HT1080 (cell line): ENCODE data around the gene ALDH2. TPM values are rescaled to one million over a fixed set of nuclear protein-coding genes. Genes with fewer than 3 reads are reported as not detected.
"Not testable (repeated sequence)": the region's sequence is repeated elsewhere in the genome, so short reads cannot be mapped to it uniquely, and the experiment has no call there.

Source experiments
- DNase-seq: peaks from one replicate; pipeline ENCODE4 v3.0.0-alpha.2; 2015; ENCODE audit warnings: low read depth
- polyA plus RNA-seq, 2 experiments: library from polyadenylated mRNA; depleted of rRNA; stranded (reverse); fragments of >200 nt; gene quantifications; 2 replicates each; pipeline ENCODE4 v1.2.3, GENCODE V29; 2015
- total RNA-seq: library from RNA; depleted of rRNA; stranded (reverse); fragments of >200 nt; shearing (Covaris generic); gene quantifications from 2 replicates; pipeline ENCODE4 v1.2.3, GENCODE V29; 2014; rRNA removed

ALDH2 gene
- 31.7 and 41.3 TPM in 2 replicates for total RNA-seq
- 21.6 and 27.4 TPM in 2 replicates for polyA plus RNA-seq (2015; cell fraction: cytosol; rRNA removed)
- 30.8 and 31.9 TPM in 2 replicates for polyA plus RNA-seq (2015; cell fraction: nucleus; rRNA removed)

DNA sequence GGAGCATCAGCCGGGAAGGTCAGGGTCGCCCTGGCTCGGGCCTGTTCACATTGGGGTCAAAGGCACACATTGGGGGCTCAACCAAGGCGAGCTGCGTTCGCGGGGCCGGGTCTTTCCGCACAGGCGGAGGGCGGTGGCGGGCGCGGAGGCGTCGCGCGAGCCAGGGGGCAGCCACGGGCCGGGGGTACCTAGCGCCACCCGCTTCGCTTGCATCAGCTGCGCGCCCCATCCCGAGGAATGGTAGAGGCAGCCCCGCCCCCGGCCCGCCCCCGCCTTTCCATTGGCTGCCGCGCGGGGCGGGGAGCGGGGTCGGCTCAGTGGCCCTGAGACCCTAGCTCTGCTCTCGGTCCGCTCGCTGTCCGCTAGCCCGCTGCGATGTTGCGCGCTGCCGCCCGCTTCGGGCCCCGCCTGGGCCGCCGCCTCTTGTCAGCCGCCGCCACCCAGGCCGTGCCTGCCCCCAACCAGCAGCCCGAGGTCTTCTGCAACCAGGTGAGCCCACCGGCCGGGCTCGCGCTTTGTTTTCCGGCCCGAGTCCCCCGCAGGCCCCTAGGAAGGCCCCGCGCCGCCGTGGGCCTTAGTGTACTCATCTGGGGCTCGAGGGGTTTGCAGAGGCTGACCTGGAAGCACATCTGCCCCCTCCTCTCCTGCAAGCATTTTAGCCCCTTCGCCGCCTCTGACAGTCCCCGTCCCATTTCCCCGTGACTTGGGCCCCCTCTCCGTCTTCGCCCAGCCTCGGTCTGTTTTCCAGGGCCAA, at the start of gene ALDH2:
Gene ALDH2 (plus strand): TSS at position 326 of the 754 bp plus-strand sequence. CDS start 50 bp downstream, at position 376.
- DNase-seq, result peak; percentile 59

DNA sequence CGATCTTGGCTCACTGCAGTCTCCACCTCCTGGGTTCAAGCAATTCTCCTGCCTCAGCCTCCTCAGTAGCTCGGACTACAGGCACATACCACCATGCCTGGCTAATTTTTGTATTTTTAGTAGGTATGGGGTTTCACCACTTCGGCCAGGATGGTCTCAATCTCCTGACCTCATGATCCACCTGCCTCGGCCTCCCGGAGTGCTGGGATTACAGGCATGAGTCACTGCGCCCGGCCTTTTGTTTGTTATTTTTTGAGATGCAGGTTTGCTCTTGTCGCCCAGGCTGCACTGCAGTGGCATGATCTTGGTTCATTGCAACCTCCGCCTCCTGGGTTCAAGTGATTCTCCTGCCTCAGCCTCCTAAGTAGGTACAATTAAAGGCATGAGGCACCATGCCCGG, 47.4 kb upstream of the ALDH2 start:
- DNase-seq, result not testable (repeated sequence)

DNA sequence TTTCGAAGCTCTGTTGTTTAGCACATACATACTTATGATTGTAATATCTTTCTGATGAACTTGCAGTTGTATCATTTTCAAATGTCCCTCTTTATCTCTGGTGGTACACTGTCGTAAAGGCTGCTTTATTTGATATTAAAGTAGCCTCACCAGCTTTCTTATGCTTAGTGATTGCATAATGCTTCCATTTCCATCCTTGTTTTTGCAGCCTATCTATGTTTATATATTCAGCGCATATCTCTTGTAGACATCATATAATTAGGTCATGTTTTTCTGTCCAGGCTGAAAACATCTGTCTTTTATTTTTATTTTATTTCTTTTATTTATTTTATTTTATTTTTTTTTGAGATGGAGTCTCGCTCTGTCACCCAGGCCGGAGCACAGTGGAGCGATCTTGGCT, 46.3 kb upstream of the ALDH2 start:
- no peak for DNase-seq

DNA sequence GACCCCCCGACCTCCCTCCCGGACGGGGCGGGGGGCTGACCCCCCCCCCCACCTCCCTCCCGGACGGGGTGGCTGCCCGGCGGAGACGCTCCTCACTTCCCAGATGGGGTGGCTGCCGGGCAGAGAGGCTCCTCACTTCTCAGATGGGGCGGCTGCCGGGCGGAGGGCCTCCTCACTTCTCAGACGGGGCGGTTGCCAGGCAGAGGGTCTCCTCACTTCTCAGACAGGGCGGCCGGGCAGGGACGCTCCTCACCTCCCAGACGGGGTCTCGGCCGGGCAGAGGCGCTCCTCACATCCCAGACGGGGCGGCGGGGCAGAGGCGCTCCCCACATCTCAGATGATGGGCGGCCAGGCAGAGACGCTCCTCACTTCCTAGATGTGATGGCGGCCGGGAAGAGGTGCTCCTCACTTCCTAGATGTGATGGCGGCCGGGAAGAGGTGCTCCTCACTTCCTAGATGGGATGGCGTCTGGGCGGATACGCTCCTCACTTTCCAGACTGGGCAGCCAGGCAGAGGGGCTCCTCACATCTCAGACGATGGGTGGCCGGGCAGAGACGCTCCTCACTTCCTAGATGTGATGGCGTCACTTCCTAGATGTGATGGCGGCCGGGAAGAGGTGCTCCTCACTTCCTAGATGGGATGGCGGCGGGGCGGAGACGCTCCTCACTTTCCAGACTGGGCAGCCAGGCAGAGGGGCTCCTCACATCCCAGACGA, 42.9 kb upstream of the ALDH2 start:
- DNase-seq, result not testable (repeated sequence)

DNA sequence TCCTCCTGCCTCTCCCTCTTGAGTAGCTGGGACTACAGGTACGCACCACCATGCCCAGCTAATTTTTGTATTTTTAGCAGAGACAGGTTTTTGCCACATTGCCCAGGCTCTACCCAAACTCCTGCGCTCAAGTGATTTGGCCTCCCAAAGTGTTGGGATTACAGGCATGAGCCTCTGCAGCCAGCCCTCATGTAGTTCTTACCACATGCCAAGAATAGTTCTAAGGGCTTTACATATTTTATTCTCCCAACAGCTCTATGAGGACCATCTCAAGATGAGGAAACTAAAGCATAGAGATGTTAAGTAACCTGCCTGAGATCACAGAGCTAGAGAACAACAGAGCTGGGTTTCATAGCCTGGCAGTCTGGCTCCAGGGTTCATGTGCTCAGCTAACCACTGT, 37.9 kb upstream of the ALDH2 start:
- DNase-seq, result no peak

DNA sequence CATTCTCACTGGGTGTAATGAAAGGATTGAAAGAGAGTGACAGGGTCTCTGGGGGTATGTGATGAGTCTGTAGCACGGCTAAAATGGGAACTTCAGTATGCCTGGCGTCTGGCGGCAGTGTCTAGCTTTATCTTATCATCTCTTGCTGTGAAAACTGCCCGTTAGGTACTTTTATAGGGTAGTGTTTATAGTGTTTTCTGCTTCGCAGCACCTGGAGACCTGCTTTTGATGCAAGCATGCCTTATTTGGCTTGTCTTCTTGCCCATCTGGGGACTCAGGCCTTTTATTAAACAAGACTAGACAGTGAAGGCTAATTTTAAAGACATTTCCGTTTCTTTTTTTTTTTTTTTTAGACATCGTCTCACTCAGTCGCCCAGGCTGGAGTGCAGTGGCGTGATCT, 36.3 kb upstream of the ALDH2 start:
- DNase-seq, result no peak

DNA sequence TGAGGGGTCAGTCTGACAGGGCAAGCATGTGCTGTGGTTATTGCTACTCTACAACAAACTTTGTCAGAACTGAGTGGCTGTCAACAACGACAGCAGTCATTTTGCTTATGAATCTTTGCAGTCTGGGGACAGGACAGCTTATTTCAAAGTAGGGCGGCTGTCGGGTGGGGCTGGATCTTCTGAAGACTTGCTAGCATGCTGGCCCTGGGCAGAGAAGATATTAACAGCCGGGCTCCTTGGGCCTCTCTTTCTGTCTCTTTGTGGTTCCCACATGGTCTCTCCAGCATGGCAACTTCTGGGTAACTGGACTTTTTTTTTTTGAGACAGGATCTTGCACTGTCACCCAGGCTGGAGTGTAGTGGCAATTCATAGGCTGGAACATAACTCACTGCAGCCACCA, 33.9 kb upstream of the ALDH2 start:
- no peak for DNase-seq

DNA sequence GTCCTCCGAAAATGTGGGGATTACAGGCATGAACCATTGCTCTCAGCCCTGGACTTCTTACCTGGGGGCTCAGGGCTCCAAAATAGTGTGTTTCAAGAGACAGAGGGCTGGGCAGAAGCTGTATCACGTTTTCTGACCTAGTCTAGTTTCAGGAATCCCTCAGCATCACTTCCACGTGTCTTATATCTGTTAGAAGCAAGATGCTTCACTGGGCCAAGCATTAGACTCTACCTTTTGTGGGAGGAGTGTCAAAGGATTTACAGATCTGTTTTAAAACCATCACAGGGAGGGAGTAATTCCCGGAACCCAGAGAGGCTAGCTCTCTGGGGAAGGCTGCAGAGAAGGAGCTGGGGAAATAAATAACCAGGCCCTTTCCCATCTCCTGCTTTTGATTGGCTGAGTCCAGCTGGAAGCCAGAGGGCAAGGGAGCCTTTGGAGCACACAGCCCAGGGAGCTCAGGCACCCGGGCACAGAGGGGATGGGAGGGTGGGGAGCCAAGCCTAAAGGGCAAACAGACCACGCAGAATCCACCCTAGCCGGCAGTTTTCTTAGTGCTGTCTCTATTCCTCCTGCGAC, 33.3 kb upstream of the ALDH2 start:
- no peak for DNase-seq

DNA sequence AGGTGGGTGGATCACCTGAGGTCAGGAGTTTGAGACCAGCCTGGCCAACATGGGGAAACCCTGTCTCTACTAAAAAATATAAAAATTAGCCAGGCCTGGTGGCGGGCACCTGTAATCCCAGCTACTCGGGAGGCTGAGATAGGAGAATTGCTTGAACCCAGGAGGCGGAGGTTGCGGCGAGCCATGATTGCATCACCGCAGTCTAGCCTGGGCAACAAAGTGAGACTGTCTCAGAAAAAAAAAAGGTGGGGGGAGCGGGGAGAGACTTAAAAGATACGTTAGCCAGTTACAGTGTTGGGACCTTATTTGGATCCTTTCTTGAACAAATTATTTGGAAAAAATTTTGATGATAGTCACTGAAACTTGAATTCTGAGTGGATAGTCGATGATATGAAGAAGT, 27.2 kb upstream of the ALDH2 start:
- not testable (repeated sequence) for DNase-seq

DNA sequence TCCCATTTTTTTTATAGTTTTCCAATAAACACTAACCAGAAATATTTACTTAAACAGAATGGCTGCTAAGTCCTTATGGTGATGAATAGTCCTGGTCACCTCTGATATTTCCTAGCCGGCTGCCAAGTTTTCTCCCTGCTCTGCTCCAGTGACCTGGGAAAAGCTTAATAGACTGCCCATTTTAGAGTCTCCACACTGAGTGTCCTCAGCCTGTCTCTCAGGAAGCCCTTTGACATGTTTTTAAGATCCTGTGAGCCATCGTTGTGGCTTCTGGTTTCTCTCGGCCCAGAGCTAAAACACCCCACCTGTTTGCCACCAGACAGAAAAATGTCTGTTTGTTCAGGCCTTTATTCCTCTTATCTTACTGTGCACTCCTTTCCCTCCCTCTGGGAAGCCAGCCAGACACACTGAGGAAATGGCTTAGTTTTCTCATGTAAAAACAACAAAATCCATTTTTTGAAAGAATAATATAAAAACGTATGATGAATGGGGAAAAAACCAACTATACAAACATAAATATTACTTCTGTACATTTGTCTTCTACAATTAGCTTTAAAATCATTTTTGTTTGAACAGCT, 25.4 kb upstream of the ALDH2 start:
- no peak for DNase-seq

DNA sequence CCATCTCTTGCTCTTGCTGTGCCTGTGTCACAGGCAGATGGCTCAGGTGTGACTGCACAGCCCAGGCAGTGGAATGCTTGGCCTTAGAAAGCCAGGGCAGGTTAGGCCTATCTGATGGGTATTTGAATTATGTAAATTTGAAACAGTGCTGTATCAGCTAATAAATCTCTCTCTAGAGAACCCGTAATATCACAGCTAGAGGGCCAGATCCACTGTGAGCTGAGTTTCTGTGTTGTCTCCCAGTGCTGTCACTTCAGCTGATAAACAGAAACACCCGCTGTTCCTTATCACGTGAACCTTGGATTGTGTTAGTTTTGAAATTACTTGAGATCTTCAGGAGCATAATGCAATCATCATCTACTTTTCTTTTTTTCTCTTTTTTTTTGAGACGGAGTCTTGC, 21.5 kb upstream of the ALDH2 start:
- DNase-seq, result no peak

DNA sequence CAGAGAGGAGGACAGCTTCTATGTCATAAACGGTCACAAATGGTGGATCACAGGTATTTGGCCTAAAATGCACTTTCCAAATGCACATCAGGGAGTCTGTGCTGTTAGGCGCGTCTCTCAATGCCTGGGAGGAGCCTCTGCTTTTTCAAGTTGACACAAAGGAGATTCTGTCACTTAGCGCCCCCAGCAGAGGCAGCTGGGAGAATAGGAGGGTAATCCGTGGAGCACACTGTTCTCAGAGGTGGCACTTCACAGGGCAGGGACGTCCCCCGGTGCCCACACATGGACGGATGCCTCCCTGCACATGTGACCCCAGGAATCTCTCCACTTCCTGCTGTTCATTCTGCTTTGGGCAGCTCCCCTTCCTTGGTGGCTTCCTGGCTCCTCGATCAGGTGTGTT, 19.4 kb upstream of the ALDH2 start:
- DNase-seq, result no peak

DNA sequence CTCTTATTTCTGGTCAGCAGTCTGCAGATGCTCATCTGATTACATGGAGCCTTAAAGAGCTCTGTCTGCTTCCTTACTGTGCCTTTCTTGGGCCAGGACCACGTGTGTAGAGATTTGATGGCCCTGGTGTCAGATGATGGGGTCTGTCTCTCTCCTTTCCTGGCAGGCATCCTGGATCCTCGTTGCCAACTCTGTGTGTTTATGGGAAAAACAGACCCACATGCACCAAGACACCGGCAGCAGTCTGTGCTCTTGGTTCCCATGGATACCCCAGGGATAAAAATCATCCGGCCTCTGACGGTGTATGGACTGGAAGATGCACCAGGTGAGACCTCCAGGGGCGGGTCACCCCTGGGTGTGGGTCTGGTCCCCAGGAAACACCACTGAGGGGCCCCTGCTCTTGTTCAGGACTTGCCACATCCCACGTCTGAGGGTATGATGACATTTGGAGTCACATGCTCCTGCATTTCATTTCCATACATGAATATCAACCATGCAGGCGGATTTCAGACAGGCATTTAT, 18.5 kb upstream of the ALDH2 start:
- DNase-seq, result no peak

DNA sequence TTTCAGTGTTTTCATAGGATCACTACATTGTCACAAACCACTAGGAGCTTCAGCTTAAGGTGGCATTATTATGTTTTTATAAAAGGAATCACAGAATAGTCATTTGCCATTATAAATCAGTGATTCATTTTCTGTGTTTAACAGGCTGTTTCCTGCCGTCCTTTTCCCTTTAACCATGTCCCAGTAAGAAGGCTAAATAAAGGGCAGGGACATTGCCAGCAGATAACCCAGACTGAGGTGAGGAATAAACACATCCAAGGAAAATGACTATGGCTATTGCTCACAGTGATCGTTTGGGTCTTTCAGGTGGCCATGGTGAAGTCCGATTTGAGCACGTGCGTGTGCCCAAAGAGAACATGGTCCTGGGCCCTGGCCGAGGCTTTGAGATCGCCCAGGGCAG, 17.9 kb upstream of the ALDH2 start:
- no peak for DNase-seq

DNA sequence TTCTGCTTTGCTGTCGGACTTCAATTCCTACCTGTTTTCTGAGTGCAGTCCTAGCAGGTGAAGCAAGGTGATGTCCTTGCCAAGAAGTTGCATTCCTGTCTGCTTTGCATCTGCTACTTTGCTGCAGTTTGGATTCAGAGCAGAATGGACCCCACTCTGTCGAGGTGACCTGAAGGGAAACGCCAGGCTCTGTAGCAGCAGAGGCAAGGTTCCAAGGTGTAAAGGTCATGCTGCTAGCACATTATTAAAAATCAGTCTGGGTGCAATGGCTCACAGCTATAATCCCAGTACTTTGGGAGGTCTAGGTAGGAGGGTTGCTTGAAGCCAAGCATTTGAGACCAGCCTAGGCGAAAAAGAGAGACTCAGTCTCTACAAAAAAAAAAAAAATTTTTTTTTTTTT, 17.3 kb upstream of the ALDH2 start:
- no peak for DNase-seq

DNA sequence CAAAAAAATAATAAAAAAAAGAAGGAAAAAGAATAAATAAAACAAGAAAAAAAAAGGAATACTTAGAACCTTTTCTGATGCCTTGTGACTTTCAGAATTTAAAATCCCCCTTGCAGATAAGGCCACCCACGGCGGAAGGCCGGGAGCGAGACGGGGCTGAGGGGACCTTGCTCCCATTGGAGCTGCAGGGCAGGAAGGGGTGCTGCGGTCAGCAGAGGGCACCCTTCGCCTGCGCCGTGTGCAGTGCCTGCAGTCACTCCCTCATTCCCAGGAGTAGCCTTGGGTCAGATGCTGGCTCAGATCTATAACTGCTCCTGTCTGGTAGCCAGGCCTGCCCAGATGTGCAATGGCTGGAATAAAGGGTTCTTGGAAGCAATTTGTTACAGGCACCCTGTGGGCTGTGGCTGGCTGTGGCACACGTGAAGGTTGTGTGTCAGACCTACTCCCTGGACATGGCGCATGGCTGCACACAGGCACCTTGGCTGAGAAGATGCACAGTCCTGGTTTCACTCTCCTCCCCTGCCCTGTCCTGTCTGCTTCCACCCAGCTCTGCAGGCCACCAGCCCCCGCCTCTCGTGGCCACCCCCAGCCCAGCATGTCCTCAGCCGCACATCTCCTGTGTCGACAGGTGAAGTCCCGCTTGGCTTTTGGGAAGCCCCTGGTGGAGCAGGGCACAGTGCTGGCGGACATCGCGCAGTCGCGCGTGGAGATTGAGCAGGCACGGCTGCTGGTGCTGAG, 13.4 kb upstream of the ALDH2 start:
- DNase-seq, result peak; percentile 38

DNA sequence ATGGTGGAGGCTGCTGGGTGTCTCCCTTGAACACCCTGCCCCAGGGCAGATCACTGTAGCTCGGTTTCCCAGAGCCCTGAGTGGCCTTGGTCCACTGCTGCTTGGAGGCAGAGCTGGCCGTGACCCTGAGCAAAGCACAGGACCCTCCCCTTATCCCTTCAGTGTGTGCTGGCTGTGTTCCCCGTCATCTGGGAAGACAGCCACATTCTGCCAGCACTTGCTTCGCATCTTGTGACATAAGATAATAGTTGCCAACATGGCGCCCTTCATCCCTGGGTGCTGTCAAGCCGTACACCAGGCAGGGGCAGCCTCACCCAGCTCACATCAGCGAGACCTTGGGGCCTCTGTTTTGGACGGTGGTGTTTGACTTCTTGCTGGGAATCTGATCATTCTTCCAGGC, 12.1 kb upstream of the ALDH2 start:
- DNase-seq, result no peak

DNA sequence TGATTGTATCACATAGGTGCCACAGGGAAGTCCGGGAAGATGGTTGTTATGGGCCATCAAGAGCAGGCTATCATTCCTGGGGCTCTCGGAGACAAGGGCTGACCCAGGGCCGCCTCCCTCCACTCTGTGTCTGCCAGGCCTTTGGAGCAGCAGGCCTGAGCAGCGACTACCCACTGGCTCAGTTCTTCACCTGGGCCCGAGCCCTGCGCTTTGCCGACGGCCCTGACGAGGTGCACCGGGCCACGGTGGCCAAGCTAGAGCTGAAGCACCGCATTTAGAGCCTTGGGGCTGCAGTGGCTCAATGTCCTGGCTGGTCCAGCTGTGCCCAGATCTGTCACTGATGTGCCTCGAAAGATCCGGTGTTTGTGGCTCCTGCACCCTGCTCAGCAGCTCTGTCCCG, 10.5 kb upstream of the ALDH2 start:
- DNase-seq, result no peak

DNA sequence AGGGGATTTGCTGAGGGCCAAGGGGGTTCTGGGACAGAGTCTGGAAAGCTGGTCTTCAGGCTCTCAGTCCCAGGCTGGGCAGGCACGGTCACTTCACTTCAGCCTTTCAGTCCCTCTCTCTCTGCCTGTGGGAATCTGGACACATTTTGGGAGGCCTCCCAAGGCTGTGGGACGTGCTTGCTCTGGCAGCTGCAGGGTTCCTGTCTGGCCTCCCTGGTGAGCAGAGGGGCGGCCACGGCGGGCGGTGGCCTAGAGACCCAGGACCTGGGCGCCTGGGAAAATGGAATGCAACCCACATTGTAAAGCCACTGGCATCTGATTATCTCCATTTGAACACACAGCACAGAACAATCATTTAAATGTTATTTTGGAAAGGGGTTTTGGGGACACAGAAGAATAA, 10.1 kb upstream of the ALDH2 start:
- DNase-seq, result no peak

DNA sequence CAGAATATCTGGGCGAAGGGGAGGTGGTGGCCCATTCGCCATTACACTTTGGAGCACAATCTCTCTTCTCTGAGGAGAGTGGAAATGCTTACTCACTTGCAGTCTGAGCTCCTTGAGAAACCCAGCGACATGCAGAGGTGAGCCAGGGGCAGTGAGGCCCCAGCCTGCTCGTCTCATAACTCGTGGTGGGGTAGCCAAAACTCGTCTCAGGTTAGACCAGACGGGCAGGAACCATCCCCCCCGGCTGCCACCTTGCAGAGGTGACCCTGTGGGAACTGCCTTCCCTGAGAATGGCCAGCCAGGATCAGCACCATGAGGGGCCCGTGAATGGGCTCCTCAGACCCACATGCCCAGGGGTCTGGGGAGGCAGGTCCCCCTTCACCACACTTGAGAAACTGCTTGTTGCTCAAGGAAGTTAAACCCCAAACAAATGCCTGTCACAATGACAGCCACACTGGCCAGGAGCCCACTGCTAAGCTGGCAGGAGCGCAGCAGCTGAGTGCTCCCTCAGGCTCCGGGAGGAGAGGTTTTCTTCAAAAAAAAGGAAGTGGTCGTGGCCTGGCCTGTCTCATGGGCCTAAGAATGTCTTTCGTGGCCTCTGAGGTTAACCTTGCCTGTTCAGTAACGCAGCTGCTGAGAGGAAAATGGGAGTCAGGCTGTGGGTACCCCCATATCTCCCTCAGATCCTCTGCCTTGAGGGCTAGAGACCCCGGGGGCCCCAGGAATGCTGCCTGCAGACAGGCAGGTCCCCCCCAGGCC, 9.2 kb upstream of the ALDH2 start:
- peak; percentile 58 for DNase-seq
